B cell (primary cell): Measurements from ENCODE around the gene RIMBP2. TPM values are rescaled to one million over a fixed set of nuclear protein-coding genes. Genes with fewer than 3 reads are reported as not detected.

ENCODE experiments used
- ATAC-seq: fragments of 200-7000 bp; cut with Tn5 transposase; one replicate; pipeline ENCODE4 v1.10.0; 2021; ENCODE audit warnings: low read depth, mild to moderate bottlenecking, moderate number of reproducible peaks, moderate library complexity
- CTCF ChIA-PET: fragments of 350-600 bp; sonication (Branson Sonifier 250); formaldehyde crosslinking; loops from one replicate; lab custom pipeline; 2021; ENCODE audit warnings: antibody characterized with exemption, inconsistent platforms; lab: Charles Lee
- POLR2A ChIA-PET: fragments of 350-600 bp; sonication (Branson Sonifier 250); formaldehyde crosslinking; loops from one replicate; lab custom pipeline; 2021; ENCODE audit warnings: antibody characterized with exemption; lab: Charles Lee
- DNase-seq: peaks from one replicate; pipeline ENCODE4 v3.0.0; 2013
- H2AFZ ChIP-seq: 2 replicates; pipeline ENCODE4 v1.6.1; 2012; ENCODE audit warnings: mild to moderate bottlenecking, low read depth, low read length; ENCODE audit not compliant: insufficient read depth, poor library complexity, severe bottlenecking
- H3K27ac ChIP-seq, 2 donors: 1 replicate in 1 of 2; 2 replicates in 1 of 2; pipeline ENCODE4 v1.5.1; 2012 to 2013; ENCODE audit warnings: low read length in 2 of 2, mild to moderate bottlenecking in 2 of 2, moderate library complexity in 1 of 2
- H3K27me3 ChIP-seq, 4 experiments: fragments of 200-600 bp in 1 of 4; sonication (generic) in 1 of 4; replicated peaks in 1 of 4; 1 replicate in 2 of 4; 2 replicates in 2 of 4; pipeline versions ENCODE4 v1.6.1 to v1.7.0; 2013 to 2016; ENCODE audit warnings: low read length in 3 of 4, mild to moderate bottlenecking in 2 of 4, mixed read lengths in 1 of 4, moderate library complexity in 1 of 4; ENCODE audit not compliant: insufficient read depth in 4 of 4, control insufficient read depth in 3 of 4; ENCODE audit errors: control extremely low read depth in 1 of 4
- H3K36me3 ChIP-seq, 2 experiments: replicated peaks in 1 of 2; 1 replicate in 1 of 2; 2 replicates in 1 of 2; pipeline versions ENCODE4 v1.6.1 to v1.7.1; 2013; ENCODE audit warnings: low read length in 1 of 2; ENCODE audit not compliant: insufficient read depth in 2 of 2, control insufficient read depth in 1 of 2; ENCODE audit errors: control extremely low read depth in 1 of 2, extremely low read depth in 1 of 2
- H3K4me1 ChIP-seq, 2 donors: fragments of 200-600 bp in 1 of 2; sonication (generic) in 1 of 2; 1 replicate in 1 of 2; 2 replicates in 1 of 2; pipeline versions ENCODE4 v1.5.1 to v1.6.1; 2013 to 2017; ENCODE audit warnings: low read length in 2 of 2; ENCODE audit not compliant: control insufficient read depth in 2 of 2, insufficient read depth in 2 of 2
- H3K4me2 ChIP-seq: replicated peaks from 2 replicates; pipeline ENCODE3; 2012; ENCODE audit warnings: mild to moderate bottlenecking, low read depth, low read length; ENCODE audit not compliant: poor library complexity, severe bottlenecking
- H3K4me3 ChIP-seq, 5 experiments: fragments of 200-600 bp in 1 of 5; sonication (generic) in 1 of 5; 1 replicate in 3 of 5; 2 replicates in 2 of 5; pipeline versions ENCODE4 v1.5.1 to v1.7.0; 2011 to 2016; ENCODE audit warnings: low read length in 4 of 5, mild to moderate bottlenecking in 4 of 5, low read depth in 2 of 5, control low read depth in 1 of 5, moderate library complexity in 1 of 5; ENCODE audit not compliant: insufficient read depth in 1 of 5; ENCODE audit errors: control extremely low read depth in 1 of 5, extremely low read depth in 1 of 5
- H3K79me2 ChIP-seq: fragments of 200-600 bp; sonication (generic); one replicate; pipeline ENCODE4 v1.6.0; 2016; ENCODE audit warnings: low read length; ENCODE audit not compliant: control insufficient read depth, insufficient read depth
- H3K9ac ChIP-seq: fragments of 200-600 bp; sonication (generic); 2 replicates; pipeline ENCODE4 v1.6.1; 2017; ENCODE audit warnings: mild to moderate bottlenecking, low read length, moderate library complexity
- H3K9me3 ChIP-seq, 3 donors: one replicate each; pipeline versions ENCODE4 v1.6.1 to v1.7.1; 2013; ENCODE audit warnings: low read length in 2 of 3; ENCODE audit not compliant: control insufficient read depth in 2 of 3, insufficient read depth in 1 of 3; ENCODE audit errors: control extremely low read depth in 1 of 3
- H4K20me1 ChIP-seq: 2 replicates; pipeline ENCODE4 v1.6.0; 2012; ENCODE audit warnings: mild to moderate bottlenecking, low read length; ENCODE audit not compliant: insufficient read depth, control insufficient read depth, poor library complexity, severe bottlenecking
- H3K27ac Mint-ChIP-seq: one replicate; pipeline ENCODE4 v1.8.0; 2021; ENCODE audit warnings: mixed read lengths
- H3K27me3 Mint-ChIP-seq: one replicate; pipeline ENCODE4 v1.8.0; 2021; ENCODE audit warnings: mixed read lengths
- H3K4me1 Mint-ChIP-seq: one replicate; pipeline ENCODE4 v1.8.0; 2021; ENCODE audit warnings: mixed read lengths
- H3K4me3 Mint-ChIP-seq: one replicate; pipeline ENCODE4 v1.8.0; 2021; ENCODE audit warnings: mixed read lengths
- H3K9me3 Mint-ChIP-seq: one replicate; pipeline ENCODE4 v1.8.0; 2022; ENCODE audit warnings: mixed read lengths; ENCODE audit not compliant: insufficient read depth
- CTCF ChIP-seq: fragments of 200-600 bp; IDR thresholded peaks from one replicate; pipeline ENCODE4 v1.8.0; 2022; ENCODE audit warnings: antibody characterized with exemption, mild to moderate bottlenecking
- EZH2 ChIP-seq: IDR thresholded peaks from 2 replicates; pipeline ENCODE4 v1.6.1; 2012; ENCODE audit warnings: borderline replicate concordance, low read depth, mild to moderate bottlenecking, moderate library complexity, low read length; ENCODE audit not compliant: insufficient read depth, poor library complexity, severe bottlenecking
- WGBS: methylation state at CpG from one replicate; pipeline ENCODE4 v1.1.5; 2013; ENCODE audit warnings: missing lambda C conversion rate; ENCODE audit not compliant: insufficient coverage; 5-methylcytosine and 5-hydroxymethylcytosine counted together
- intact Hi-C: fragments of 100-400 bp; cut with micrococcal nuclease; formaldehyde crosslinking; loops from one replicate; pipeline ENCODE4 v1.10.0; 2022
- polyA plus RNA-seq: library from polyadenylated mRNA; depleted of rRNA; stranded (reverse); fragments of >200 nt; gene quantifications from 2 replicates; pipeline ENCODE4 v1.2.3, GENCODE V29; 2012
- total RNA-seq, 2 donors: library from RNA; stranded (reverse); fragments of 120-200 nt in 1 of 2; gene quantifications; 1 replicate in 1 of 2; 2 replicates in 1 of 2; pipeline versions ENCODE4 v1.2.3 to v1.2.4, GENCODE V29; 2013 to 2022

RIMBP2 gene
- total and polyA plus RNA-seq, 2 donors (not counting 1 experiment from before 2014, with no cell fraction given): not detected

- DNase-seq (no peak), ATAC-seq (no peak)
- WGBS: 88% methylated on average over 35 of the region's 41 CpGs
- Histone ChIP-seq H3K4me2 (no peak overlapping the region), H3K9ac (no peak overlapping the region), H3K9me3 (peaks cover 0 to 27% (median 0%) of the 10 kb centered on the region in 3 donors), H3K27me3 (no peaks in the 10 kb centered on the region), H3K27ac (no peak overlapping the region), H3K79me2 (no peaks in the 10 kb centered on the region), H2AFZ (no peak overlapping the region), H4K20me1 (no peaks in the 10 kb centered on the region), H3K36me3 (no peaks in the 10 kb centered on the region), H3K4me1 (no peaks in the 10 kb centered on the region), H3K4me3 (no peak overlapping the region)
- TF ChIP-seq CTCF (no peak), EZH2 (no peak)
- intact Hi-C loops: no loop called here
- ChIA-PET CTCF (no interaction called here), POLR2A (no interaction called here)
- Mint-ChIP-seq H3K27ac (no peak overlapping the region), H3K9me3 (no peaks in the 10 kb centered on the region), H3K4me3 (no peak overlapping the region), H3K27me3 (no peaks in the 10 kb centered on the region), H3K4me1 (no peaks in the 10 kb centered on the region)
These were observed 264.8 kb downstream of the RIMBP2 start for GRCh38 chr12:130451001-130451930.

GRCh38 chr12:130449291-130449690 lies 266.8 kb downstream of the RIMBP2 start:
- H3K9me3 ChIP-seq: peaks cover 0 to 29% (median 0%) of the 10 kb centered on the region in 3 donors
- no peaks in the 10 kb centered on the region for H3K36me3 ChIP-seq
- no peak overlapping the region for H3K27ac Mint-ChIP-seq
- H3K27me3 Mint-ChIP-seq: no peaks in the 10 kb centered on the region
- no peak overlapping the region for H3K27ac ChIP-seq
- DNase-seq (no peak), ATAC-seq (no peak)
- H3K27me3 ChIP-seq: no peaks in the 10 kb centered on the region
- no peak for TF ChIP-seq CTCF
- TF ChIP-seq EZH2: no peak
- CTCF ChIA-PET: no interaction called here
- POLR2A ChIA-PET: no interaction called here
- H3K4me2 ChIP-seq: no peak overlapping the region
- H3K9ac ChIP-seq: no peak overlapping the region
- no peaks in the 10 kb centered on the region for H4K20me1 ChIP-seq
- 94% methylated on average over 18 of the region's 18 CpGs for WGBS
- H3K79me2 ChIP-seq: no peaks in the 10 kb centered on the region
- no peak overlapping the region for H3K4me3 Mint-ChIP-seq
- H3K4me3 ChIP-seq: no peak overlapping the region
- H2AFZ ChIP-seq: no peak overlapping the region
- H3K9me3 Mint-ChIP-seq: no peaks in the 10 kb centered on the region
- no peaks in the 10 kb centered on the region for H3K4me1 ChIP-seq
- no peaks in the 10 kb centered on the region for H3K4me1 Mint-ChIP-seq
- intact Hi-C loops: no loop called here
